OCI-M2 (cell line): Measurements from ENCODE around the gene ARHGEF28.

Experiments
- DNase-seq: peaks from one replicate; lab custom pipeline; 2025; ENCODE audit not compliant: unreplicated experiment; lab: John Stamatoyannopoulos, UW

Gene ARHGEF28

GRCh38 chr5:73928476-73929070, 302.6 kb downstream of the ARHGEF28 start:
- DNase-seq = no peak

- DNase-seq = no peak
These were observed 309.7 kb downstream of the ARHGEF28 start for GRCh38 chr5:73935719-73936118.

GRCh38 chr5:73938280-73938937, 312.4 kb downstream of the ARHGEF28 start:
- no peak for DNase-seq

- no peak for DNase-seq
These were observed 312.9 kb downstream of the ARHGEF28 start for GRCh38 chr5:73938938-73939320.

GRCh38 chr5:73939557-73939956, 313.6 kb downstream of the ARHGEF28 start:
- DNase-seq = no peak

- no peak for DNase-seq
These were observed 314.0 kb downstream of the ARHGEF28 start for GRCh38 chr5:73940026-73940425.

- no peak for DNase-seq
These were observed 314.8 kb downstream of the ARHGEF28 start for GRCh38 chr5:73940801-73941200.

- no peak for DNase-seq
These were observed 316.8 kb downstream of the ARHGEF28 start for GRCh38 chr5:73942783-73943182.

GRCh38 chr5:73943397-73943796, 317.4 kb downstream of the ARHGEF28 start:
- DNase-seq = no peak

- no peak for DNase-seq
These were observed 318.6 kb downstream of the ARHGEF28 start for GRCh38 chr5:73944581-73944980.

- DNase-seq = no peak
These were observed 319.5 kb downstream of the ARHGEF28 start for GRCh38 chr5:73945505-73945904.

- DNase-seq = no peak
These were observed 320.3 kb downstream of the ARHGEF28 start for GRCh38 chr5:73946278-73946677.

- no peak for DNase-seq
These were observed 321.1 kb downstream of the ARHGEF28 start for GRCh38 chr5:73946919-73947602.

GRCh38 chr5:73947906-73948640, 322.1 kb downstream of the ARHGEF28 start:
- no peak for DNase-seq

- no peak for DNase-seq
These were observed 322.7 kb downstream of the ARHGEF28 start for GRCh38 chr5:73948720-73949119.

- DNase-seq = no peak
These were observed 324.5 kb downstream of the ARHGEF28 start for GRCh38 chr5:73950441-73950873.

GRCh38 chr5:73950912-73951430, 325.0 kb downstream of the ARHGEF28 start:
- DNase-seq = no peak

- no peak for DNase-seq
These were observed 326.9 kb downstream of the ARHGEF28 start for GRCh38 chr5:73952872-73953271.

GRCh38 chr5:73954381-73954780, 328.4 kb downstream of the ARHGEF28 start:
- DNase-seq = no peak

GRCh38 chr5:73955271-73955846, 329.4 kb downstream of the ARHGEF28 start:
- DNase-seq = no peak

- DNase-seq = no peak
These were observed 331.5 kb downstream of the ARHGEF28 start for GRCh38 chr5:73957397-73958001.
